Pulmonary artery endothelial cell (primary cell): Measurements from ENCODE around the gene HIGD1A. TPM values are rescaled to one million over a fixed set of nuclear protein-coding genes. Genes with fewer than 3 reads are reported as not detected.

Experiments
- DNase-seq: peaks from one replicate; pipeline ENCODE4 v3.0.0-alpha.2; 2011; ENCODE audit warnings: low read depth, low spot score
- total RNA-seq: library from RNA; depleted of rRNA; stranded (reverse); fragments of >200 nt; gene quantifications from 2 replicates; pipeline ENCODE4 v1.2.3, GENCODE V29; 2014

Gene HIGD1A
- total RNA-seq, 1 donor from 2014 or later: 139 TPM

GRCh38 chr3:42755681-42756578 is 48.4 kb downstream of the HIGD1A start:
- no peak for DNase-seq

DNA sequence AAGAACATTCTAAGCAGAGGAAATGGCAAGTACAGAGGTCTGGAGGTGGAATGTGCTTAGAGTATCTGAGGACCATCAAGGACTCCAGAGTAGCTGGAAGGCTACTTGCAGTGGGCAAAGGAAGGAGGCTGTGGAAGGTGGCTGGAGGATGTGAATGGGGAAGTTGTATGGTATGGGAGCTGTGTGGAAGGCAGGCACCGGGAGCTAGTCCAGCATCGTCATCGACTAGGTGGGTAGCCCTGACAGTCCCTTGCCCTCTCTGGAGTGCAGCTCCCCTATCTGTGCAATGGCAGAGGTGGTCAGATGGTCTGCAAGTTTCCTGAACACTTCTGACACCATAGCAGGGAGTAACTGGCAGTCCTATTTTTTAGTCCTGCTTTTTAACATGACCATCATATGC is 50.5 kb downstream of the HIGD1A start:
- no peak for DNase-seq

DNA sequence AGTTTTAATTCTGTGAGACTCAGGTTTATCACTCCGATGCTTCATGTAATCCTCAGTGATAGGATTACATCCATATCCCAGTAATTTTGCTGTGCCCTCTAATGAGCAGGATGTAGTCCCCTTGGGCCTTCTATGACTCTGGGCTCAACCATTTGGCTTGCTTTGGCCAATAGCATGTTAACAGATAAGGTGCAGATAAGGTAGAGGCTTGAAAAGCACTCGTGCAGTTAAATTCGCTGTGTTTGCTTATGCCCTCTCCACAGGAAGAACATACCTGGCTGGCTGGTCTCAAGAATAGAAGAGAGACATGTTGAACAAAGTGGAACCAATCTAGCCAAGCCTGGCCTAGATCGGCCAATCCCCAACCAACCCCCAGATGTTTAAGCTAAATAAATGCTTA is 51.3 kb downstream of the HIGD1A start:
- no peak for DNase-seq

DNA sequence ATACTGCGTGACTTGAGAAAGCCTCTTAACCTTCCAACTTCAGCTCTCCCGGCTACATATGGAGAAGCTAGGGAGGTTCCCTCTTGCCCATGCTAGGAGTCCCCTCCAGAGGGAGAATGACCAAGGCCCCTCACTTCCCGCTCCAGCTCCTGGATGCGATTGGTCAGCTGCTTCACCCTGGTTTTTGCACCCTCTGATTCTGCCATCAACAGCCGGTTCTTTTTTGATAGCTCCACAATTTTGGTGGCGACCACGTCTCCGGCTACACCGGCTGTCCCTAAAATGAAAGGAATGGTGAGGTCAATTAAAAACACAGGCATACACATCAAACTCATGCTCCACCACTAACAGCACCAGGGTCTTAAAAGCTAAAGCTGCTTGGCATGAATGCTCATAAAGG is 51.8 kb downstream of the HIGD1A start:
- no peak for DNase-seq

GRCh38 chr3:42751609-42752008 is 52.7 kb downstream of the HIGD1A start:
- no peak for DNase-seq

DNA sequence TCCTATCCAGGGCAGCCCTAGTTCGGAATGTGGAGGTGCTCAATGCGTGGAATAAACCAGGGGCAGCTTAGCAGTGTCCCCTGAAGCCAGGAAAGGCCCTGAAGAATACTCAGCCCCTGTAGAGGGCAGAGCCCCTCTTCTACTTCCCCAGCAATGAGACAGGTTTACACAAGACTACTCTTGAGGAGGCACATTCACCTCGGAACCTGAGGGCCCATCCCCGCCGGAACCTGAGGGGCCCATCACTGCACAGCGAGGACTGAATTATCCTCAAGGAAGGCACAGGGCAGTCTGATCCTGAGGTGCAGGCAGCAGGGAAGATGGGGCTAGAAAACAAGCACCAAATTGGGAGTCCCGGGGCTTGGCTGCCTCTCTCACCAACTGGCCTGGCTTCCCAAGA is 53.5 kb downstream of the HIGD1A start:
- DNase-seq: no peak

DNA sequence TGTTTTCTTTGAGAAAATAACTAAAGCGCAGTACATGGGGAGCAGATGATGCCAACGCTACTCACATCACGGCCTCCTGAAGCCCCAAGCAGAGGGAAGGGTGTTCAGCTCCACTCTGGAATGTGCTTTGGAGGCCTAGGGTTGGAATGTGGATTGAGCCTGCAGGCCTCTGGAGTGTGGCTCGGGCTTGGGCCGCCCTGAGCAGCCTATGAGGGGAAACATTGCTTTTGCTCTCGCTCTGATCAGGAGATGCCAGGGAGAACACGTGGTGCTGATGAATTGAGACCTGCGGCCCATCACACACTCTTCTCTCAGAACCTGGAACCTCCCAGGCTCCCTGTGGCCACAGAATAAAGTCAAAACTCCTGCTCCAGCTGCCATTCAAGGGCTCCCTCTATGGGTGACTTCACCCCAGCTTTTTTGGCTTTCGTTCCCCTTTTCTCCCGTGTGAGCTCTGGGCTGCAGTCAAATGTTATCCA is 54.5 kb downstream of the HIGD1A start:
- no peak for DNase-seq

- no peak for DNase-seq
Observed at GRCh38 chr3:42749025-42749752, 55.1 kb downstream of the HIGD1A start.

DNA sequence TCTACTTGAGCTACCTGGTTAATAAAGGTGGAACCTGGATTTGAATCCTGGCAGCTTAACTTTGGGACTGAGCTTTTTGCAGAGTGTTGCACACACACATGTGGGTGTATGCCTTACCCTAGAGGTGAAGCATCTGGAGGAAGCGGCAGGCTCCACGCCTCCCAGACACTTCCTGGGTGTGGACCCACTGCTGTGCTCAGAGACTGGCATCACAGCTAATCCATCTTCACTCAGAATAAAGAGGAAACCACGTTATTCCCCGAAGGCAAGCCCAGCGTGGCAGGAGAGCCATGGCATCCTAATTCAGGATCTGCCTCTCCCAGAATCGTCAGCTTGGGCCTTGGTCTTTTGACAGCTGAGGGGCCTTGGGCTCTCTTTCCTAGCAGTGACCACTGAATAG is 56.7 kb downstream of the HIGD1A start:
- DNase-seq: no peak

DNA sequence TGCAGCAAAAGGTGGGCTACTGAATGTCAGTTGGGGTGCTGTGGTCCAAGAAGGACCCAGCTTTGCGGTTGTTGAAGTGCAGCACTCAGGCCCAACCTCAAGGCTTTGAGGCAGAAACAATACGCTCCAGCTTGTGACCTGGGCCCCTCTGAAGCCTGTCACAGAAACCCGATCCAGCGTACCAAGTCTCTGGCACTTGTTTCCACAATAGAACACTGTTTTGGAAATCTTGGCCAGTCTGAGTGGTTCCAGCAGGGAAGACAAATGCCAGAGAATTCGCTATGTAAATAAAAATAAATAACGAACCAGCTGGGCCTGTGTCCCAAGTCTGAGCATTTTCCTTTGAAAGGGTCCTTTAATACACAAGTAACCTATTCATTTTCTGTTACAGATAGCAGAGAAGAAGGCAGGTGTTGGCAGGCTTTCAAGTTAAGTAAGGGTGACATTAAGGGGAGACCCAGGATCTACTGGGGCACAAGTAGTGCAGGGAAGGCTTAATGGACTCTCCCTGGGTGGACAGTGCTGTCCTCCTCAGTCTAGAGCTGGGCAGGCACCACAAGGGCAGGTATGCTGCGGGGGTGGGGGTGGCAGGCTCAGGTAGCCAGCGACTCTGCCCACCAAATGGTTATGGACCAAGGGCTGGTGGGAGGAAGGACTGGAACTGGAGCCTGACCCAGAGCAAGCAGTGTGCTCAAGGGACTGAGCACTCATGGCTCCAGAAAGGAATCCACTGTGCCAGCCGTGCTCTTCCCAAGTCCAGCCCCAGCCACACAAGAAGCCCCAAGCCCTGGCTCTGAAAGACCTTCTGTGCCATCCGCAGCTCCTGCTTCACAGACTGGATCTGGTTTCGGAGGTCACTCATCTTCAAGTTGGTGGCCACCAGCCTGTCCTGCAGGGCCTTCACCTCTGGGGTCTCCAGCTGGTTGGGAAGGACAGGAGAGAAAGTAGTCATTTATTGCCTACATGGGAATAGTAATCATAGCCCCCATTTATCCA is 57.5 kb downstream of the HIGD1A start:
- DNase-seq: no peak

DNA sequence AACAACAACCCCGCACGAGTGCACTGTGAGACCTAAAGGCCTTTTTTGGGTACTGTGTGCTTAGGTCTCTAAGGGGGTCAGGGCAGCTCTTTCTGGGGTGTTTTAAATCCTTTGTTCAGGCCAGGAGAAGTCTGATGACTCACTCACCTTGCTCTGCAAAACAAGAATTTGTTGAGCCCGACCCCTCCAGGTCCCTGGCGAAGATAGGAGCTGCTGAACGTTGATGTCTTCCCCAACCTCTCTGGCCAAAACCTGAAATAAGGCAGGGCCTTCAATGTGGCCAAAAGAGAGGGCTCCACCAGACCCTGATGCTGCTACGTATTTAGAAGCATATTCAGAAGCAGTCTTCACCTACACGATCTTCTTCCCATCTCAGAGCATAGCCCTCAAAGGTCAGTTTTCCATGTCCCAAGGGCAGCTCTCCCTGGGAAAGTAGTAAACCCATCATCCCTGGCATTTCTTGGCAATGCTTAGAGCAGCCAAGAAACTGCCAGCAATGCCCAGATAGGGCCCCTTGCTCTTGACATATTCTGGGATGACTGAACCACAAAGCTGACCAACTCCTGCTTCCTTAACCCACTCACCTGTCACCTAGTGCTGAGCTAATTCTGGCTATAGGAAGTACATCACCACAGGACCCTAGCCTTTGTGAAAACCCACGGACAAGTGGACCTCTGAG is 58.4 kb downstream of the HIGD1A start:
- DNase-seq: no peak

GRCh38 chr3:42745291-42745745 is 59.0 kb downstream of the HIGD1A start:
- DNase-seq: no peak

DNA sequence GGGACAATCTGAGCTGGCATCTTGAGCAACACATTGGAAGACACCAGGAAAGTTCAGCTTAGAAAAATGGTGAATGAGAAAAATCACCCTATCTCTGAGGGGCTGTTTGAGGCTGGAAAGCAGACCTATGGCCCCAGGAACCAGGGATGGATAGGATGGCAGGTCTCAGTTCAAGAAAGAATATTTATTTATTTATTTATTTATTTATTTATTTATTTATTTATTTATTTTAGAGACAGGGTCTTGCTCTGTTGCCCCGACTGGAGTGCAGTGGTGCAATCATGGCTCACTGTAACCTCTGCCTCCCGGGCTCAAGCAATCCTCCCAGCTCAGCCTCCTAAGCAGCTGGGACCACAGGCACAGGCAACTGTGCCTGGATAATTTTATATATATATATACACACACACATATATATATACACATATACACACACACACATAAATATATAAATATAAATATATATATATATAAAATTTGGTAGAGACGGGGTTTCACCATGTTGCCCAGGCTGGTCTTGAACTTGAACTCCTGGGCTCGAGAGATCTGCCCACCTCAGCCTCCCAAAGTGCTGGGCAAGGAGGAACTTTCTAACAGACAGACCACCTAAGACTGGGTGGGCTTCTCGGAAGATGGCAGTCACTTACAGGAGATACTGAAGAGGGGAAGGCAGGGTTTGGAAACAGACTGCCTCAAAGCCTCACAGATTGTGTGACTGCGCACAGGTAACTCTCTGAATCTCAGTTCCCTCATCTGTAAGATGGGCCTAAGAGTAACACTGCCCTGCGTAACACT is 60.9 kb downstream of the HIGD1A start:
- DNase-seq: no peak

DNA sequence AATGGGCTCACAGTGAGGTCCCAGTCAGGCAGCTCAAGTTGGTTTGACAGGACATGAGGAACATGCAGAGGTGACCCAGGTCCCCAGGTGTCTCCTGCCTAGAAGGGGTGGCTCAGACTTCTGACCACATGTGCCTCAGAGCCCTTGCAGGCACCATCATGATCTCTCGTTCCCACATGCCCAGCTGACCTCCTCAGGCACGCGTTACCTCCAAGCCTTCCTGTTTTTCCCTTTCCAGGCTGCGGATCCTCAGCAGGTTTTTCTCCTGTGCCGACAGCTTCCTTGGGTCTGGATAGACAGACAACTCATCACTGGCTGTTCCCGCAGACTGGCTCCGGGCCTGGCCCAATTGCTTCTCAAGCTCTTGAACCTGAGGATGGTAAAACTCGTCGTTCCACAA is 61.6 kb downstream of the HIGD1A start:
- DNase-seq: no peak

- DNase-seq: no peak
Observed at GRCh38 chr3:42742259-42742658, 62.0 kb downstream of the HIGD1A start.

GRCh38 chr3:42741796-42742195 is 62.5 kb downstream of the HIGD1A start:
- no peak for DNase-seq

- no peak for DNase-seq
Observed at GRCh38 chr3:42739401-42740158, 64.7 kb downstream of the HIGD1A start.

DNA sequence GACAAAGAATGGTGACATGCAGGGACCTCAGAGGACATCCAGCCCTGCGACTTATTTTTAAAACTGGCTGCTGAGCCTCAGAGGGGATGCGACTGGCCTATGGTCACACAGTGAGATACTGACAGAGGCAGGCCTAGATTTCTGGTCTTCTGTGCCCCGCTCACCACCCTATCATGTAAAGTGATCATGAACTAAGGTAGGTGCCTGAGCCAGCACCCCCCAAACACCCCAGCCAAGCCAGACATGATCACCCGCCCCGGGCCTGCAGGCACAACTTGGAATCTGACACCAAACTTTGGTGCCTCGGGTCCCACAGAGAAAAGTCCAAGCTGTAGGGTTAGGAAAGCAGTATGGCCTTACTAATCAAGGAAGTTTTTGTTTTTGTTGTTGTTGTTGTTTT is 67.8 kb downstream of the HIGD1A start:
- no peak for DNase-seq

GRCh38 chr3:42736081-42736480 is 68.2 kb downstream of the HIGD1A start:
- DNase-seq: no peak
